T-helper 1 cell (primary cell): ENCODE data around the gene UBC.

Experiments used
- DNase-seq, 5 donors: peaks; one replicate each; pipeline ENCODE4 v3.0.0-alpha.2; 2012 to 2020

The UBC gene

DNA sequence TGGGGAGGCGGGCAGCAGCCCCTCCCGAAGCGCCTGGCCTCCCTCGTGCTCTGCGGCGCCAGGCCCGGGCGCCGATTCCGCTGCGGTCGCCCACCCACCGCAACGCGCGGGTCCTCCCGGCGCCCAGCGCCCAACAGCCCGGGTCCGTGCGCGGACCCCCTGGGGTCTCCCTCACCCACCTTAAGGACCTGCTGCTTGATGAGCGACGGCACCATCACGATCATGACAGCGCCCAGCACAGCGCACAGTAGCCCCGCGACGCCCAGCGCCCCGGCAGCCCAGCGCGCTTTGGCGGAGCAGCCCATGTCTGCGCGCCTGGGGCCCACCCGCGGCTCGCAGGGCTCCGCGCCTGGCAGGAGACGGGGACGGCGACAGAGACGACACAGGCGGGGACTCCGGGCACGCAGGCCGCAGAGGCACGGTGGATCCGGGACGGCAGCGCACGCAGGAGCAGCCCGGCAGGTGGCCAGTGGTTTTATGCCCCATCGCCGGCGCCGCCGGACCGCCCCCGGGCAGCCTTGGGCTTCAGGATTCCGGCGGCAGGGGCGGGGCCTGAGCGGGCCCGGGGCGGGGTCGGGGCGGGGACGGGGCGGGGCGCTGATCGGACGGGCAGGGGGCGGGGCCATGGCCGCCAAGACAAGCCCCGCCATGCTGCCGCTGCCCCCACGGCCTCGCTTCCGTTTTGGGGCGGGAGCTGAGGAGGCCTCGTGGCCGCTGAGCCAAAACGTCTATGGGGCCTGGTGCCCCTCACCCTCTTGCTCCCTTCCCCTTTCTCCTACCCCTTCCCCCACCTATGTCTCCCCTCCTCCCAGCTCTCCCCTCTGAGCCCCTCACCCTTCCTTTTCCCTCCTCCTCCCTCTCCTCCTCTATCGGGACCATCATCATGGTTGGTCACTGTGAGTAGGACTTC is 50.8 kb downstream of the UBC start, which contains the start of gene SCARB1:
Gene SCARB1 (minus strand): TSS at position 449 of the 910 bp plus-strand sequence. CDS start 144 bp downstream, at position 305.
- DNase-seq = peak; percentile 59 to 72 (median 65)

DNA sequence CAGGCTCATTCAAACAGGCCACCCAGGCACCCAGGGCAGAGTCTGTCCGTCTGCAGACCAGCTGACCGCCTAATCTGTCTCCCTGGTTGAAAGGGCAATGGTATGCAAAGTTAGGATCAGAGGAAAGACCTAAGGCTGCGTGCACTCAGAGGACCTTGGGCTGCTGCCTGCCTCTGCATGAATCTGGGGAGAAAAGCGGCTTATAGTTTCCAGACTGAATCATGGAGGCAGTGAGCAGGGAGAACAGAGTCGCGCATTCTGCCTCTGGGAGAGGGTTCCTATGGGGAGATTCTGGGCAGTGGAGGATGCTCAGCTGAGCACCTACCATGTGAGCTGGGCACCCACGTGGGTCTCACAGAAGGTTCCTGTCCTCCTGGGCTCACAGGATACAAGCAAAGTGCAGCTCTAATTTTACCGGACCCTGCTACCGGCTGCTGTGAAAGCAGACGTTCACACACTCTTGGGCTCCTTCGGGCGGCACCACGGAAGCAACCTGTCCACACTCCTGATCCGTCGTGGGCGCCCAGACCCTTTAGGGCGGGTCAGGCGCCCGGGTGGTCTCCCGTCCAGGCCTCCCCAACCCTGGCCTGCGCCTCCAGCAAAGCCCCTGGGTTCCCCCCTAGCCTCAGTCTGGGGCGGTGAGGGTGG is 51.6 kb downstream of the UBC start:
- peak in 1 of 5 donors; percentile 34 for DNase-seq

DNA sequence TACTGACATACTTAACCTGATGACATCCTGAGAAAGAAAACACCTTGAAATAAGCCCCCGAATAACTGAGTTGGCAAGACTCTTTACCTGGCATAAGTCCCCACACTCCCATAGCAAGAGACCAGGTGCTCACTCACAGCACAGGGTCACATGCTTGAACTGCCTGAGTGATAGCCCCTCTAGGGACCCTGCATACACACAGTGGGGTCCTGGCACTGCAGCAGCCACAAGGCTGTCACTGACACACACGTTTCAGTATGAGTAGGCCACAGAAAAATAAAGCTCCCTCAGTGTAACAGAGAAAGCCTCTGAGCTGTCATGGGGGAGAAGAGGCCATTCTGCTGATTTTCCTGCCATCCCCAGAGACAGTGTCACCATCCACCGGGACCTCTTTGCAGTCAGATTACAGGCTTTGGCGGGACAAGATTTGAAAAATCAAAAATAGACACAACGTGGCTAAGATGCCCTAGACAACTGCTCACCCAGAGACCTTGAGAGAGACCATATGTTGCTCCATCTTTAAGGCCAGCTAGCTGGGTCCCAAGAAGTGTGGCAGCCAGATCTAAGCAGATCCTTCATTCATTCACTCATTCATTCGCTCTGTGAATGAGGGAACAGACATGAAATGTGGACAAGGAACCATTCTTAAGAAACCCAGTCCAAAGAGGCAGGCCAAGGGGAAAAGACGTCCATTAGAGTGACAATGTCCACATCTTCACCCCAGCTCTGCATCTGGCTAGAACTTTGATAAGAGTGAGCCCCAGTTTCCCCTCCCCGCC is 52.4 kb downstream of the UBC start:
- DNase-seq = peak in 1 of 5 donors; percentile 13
